HEK293 (cell line): ENCODE measurements around the gene PTPRR.

Experiments used
- TCF7L2 ChIP-seq: IDR thresholded peaks from 2 replicates; pipeline ENCODE4 v1.6.1; 2011; ENCODE audit warnings: low read depth, mild to moderate bottlenecking, inconsistent platforms, low read length, moderate library complexity, borderline replicate concordance
- ZNF133 ChIP-seq: fragments of 450-650 bp; formaldehyde crosslinking; IDR thresholded peaks from 2 replicates; pipeline ENCODE4 v1.5.1; 2016; ENCODE audit warnings: missing biosample characterization, missing genetic modification characterization
- TF ChIP-seq, protein P1 (sequence below): fragments of 450-650 bp; formaldehyde crosslinking; IDR thresholded peaks from 2 replicates; pipeline ENCODE4 v1.5.1; 2016; ENCODE audit warnings: missing biosample characterization, missing genetic modification characterization

DNA sequence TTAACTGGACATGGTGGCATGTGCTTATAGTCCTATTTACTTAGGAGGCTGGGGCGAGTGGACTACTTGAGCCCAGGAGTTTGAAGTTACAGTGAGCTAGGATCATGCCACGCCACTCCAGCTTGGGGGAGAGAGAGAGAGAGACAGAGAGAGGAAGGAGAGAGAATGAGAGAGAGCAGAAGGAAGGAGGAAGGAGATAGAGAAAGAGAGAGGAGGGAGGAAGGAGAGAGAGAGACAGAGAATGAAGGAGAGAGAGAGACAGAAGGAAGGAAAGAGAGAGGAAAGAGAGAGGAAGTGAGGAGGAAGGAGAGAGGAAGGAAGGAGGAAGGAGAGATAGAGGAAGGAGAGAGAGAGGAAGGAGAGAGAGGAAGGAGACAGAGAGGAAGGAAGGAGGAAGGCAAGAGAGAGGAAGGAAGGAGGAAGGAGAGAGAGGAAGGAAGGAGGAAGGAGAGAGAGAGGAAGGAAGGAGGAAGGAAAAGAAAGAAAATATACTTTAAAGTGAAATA, 189.8 kb downstream of the PTPRR start:
- TF ChIP-seq, protein P1, sequence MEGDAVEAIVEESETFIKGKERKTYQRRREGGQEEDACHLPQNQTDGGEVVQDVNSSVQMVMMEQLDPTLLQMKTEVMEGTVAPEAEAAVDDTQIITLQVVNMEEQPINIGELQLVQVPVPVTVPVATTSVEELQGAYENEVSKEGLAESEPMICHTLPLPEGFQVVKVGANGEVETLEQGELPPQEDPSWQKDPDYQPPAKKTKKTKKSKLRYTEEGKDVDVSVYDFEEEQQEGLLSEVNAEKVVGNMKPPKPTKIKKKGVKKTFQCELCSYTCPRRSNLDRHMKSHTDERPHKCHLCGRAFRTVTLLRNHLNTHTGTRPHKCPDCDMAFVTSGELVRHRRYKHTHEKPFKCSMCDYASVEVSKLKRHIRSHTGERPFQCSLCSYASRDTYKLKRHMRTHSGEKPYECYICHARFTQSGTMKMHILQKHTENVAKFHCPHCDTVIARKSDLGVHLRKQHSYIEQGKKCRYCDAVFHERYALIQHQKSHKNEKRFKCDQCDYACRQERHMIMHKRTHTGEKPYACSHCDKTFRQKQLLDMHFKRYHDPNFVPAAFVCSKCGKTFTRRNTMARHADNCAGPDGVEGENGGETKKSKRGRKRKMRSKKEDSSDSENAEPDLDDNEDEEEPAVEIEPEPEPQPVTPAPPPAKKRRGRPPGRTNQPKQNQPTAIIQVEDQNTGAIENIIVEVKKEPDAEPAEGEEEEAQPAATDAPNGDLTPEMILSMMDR (tag by site-specific recombination): no peak
- TF ChIP-seq TCF7L2 (no peak), ZNF133 (tag by site-specific recombination) (no peak)
